K562 (cell line): ENCODE data around the gene MUCL3. TPM values are rescaled to one million over a fixed set of nuclear protein-coding genes. Genes with fewer than 3 reads are reported as not detected.

Experiments
- ATAC-seq: fragments of 200-7000 bp; cut with Tn5 transposase; 3 replicates; pipeline ENCODE4 v1.9.1; 2020; ENCODE audit warnings: moderate library complexity
- BruUV-seq: library from RNA; stranded (reverse); fragments of 400-500 nt; replicated peaks from 2 replicates; lab custom pipeline; 2021; lab: Mats Ljungman, UMichigan
- CTCF ChIA-PET: fragments of 300-600 bp; formaldehyde crosslinking; extraction: SDS; loops from one replicate; lab custom pipeline; 2021; ENCODE audit warnings: low intra/inter-chr PET ratio; lab: Yijun Ruan, JAX
- POLR2A ChIA-PET: fragments of 300-600, 350-650 bp; sonication (Branson Sonifier 250); formaldehyde crosslinking; extraction: SDS; loops from one replicate; lab custom pipeline; 2021; ENCODE audit warnings: antibody characterized with exemption, inconsistent platforms; lab: Yijun Ruan, JAX
- DNase-seq, 4 experiments: peaks; one replicate each; pipeline versions ENCODE4 v3.0.0 to v3.0.0-alpha.2; 2011 to 2018; ENCODE audit warnings: low spot score in 3 of 4, mixed read lengths in 3 of 4; ENCODE audit errors: extremely low read depth in 1 of 4
- FAIRE-seq: peaks from 2 replicates; lab custom pipeline; 2011; peaks lifted over from hg19 to GRCh38; lab: Jason Lieb, UNC
- H2AFZ ChIP-seq: 2 replicates; pipeline ENCODE4 v1.6.0; 2011; ENCODE audit warnings: low read depth, low read length, control low read depth, inconsistent platforms
- H3K27ac ChIP-seq: fragments of 200-600 bp; 3 replicates; pipeline ENCODE4 v1.8.0; 2011; ENCODE audit warnings: low read depth, mild to moderate bottlenecking, control low read depth, inconsistent platforms, low read length, moderate library complexity, mixed read lengths; ENCODE audit errors: extremely low read depth
- H3K27me3 ChIP-seq, 2 experiments: fragments of 300-600 bp in 1 of 2; 2 replicates in 1 of 2; 3 replicates in 1 of 2; pipeline versions ENCODE4 v1.6.0 to v1.8.0; 2011; ENCODE audit warnings: inconsistent platforms in 2 of 2, low read length in 2 of 2, mild to moderate bottlenecking in 1 of 2, mixed read lengths in 1 of 2, moderate library complexity in 1 of 2; ENCODE audit not compliant: control insufficient read depth in 2 of 2, insufficient read depth in 2 of 2
- H3K36me3 ChIP-seq: fragments of 300-600 bp; 3 replicates; pipeline ENCODE4 v1.8.0; 2011; ENCODE audit warnings: mild to moderate bottlenecking, low read length, inconsistent platforms; ENCODE audit not compliant: control insufficient read depth, insufficient read depth
- H3K4me1 ChIP-seq, 2 experiments: fragments of 200-600 bp in 1 of 2; replicated peaks in 1 of 2; 2 replicates in 1 of 2; 3 replicates in 1 of 2; pipeline versions ENCODE4 v1.5.1 to v1.8.0; 2011; ENCODE audit warnings: inconsistent platforms in 2 of 2, low read length in 2 of 2, mild to moderate bottlenecking in 1 of 2, mixed read lengths in 1 of 2, moderate library complexity in 1 of 2; ENCODE audit not compliant: control insufficient read depth in 2 of 2, insufficient read depth in 2 of 2
- H3K4me2 ChIP-seq: 2 replicates; pipeline ENCODE4 v1.6.1; 2011; ENCODE audit warnings: low read length, control low read depth, inconsistent platforms, mixed read lengths; ENCODE audit not compliant: insufficient read depth
- H3K4me3 ChIP-seq: fragments of 200-600 bp; sonication (generic), shearing (Covaris generic); 2 replicates; pipeline ENCODE4 v1.5.1; 2016; ENCODE audit warnings: control low read depth, inconsistent platforms
- H3K79me2 ChIP-seq: fragments of 200-600 bp; 3 replicates; pipeline ENCODE4 v1.8.0; 2011; ENCODE audit warnings: low read length, inconsistent platforms; ENCODE audit not compliant: control insufficient read depth, insufficient read depth
- H3K9ac ChIP-seq, 2 experiments: 2 replicates each; pipeline versions ENCODE4 v1.6.0 to v1.6.1; 2011; ENCODE audit warnings: low read depth in 2 of 2, low read length in 2 of 2, control low read depth in 1 of 2, inconsistent platforms in 1 of 2, mild to moderate bottlenecking in 1 of 2, mixed read lengths in 1 of 2; ENCODE audit not compliant: insufficient read depth in 1 of 2
- H3K9me1 ChIP-seq: one replicate; pipeline ENCODE4 v1.6.0; 2011; ENCODE audit warnings: inconsistent platforms, mild to moderate bottlenecking, low read length, moderate library complexity; ENCODE audit not compliant: control insufficient read depth, insufficient read depth
- H3K9me3 ChIP-seq: replicated peaks from 2 replicates; pipeline ENCODE4 v1.5.1; 2011; ENCODE audit warnings: low read depth, low read length, inconsistent platforms; ENCODE audit not compliant: control insufficient read depth, insufficient read depth
- H4K20me1 ChIP-seq: replicated peaks from 2 replicates; pipeline ENCODE4 v1.6.1; 2011; ENCODE audit warnings: low read length, inconsistent platforms, mixed read lengths; ENCODE audit not compliant: control insufficient read depth, insufficient read depth
- CBFA2T2 ChIP-seq: fragments of 450-650 bp; conservative IDR thresholded peaks from 2 replicates; pipeline ENCODE4 v1.6.1; 2017; ENCODE audit warnings: mild to moderate bottlenecking
- CBX5 ChIP-seq: IDR thresholded peaks from 2 replicates; pipeline ENCODE4 v1.6.1; 2014; ENCODE audit warnings: low read depth, borderline replicate concordance
- CHCHD3 ChIP-seq: fragments of 250-450 bp; sonication (Bioruptor Pico); IDR thresholded peaks from 2 replicates; pipeline ENCODE4 v2.1.2; 2022; ENCODE audit warnings: mild to moderate bottlenecking
- DIDO1 ChIP-seq: fragments of 450-650 bp; IDR thresholded peaks from 2 replicates; pipeline ENCODE4 v1.6.1; 2016; ENCODE audit warnings: low read depth, missing biosample characterization, missing genetic modification characterization
- E2F3 ChIP-seq: fragments of 250-450 bp; sonication (Bioruptor Pico); IDR thresholded peaks from 2 replicates; pipeline ENCODE4 v1.4.0; 2020; ENCODE audit warnings: mild to moderate bottlenecking
- HMGN3 ChIP-seq: IDR thresholded peaks from 2 replicates; pipeline ENCODE4 v1.6.1; 2011; ENCODE audit warnings: borderline replicate concordance, low read depth, mild to moderate bottlenecking, mixed read lengths, low read length; ENCODE audit not compliant: insufficient read length; ENCODE audit errors: extremely low read depth
- MTA3 ChIP-seq: fragments of 450-650 bp; formaldehyde crosslinking; IDR thresholded peaks from 2 replicates; pipeline ENCODE4 v1.6.1; 2017; ENCODE audit warnings: mild to moderate bottlenecking, borderline replicate concordance
- NFXL1 ChIP-seq: fragments of 450-650 bp; formaldehyde crosslinking; IDR thresholded peaks from 2 replicates; pipeline ENCODE4 v1.4.0; 2021; ENCODE audit warnings: mild to moderate bottlenecking
- PRPF4 ChIP-seq: fragments of 200-400 bp; formaldehyde crosslinking; IDR thresholded peaks from one replicate; pipeline ENCODE4 v1.6.1; 2017; ENCODE audit warnings: low read length, low read depth, mild to moderate bottlenecking; ENCODE audit not compliant: insufficient read depth, poor library complexity, severe bottlenecking
- SIN3B ChIP-seq: fragments of 450-650 bp; IDR thresholded peaks from 2 replicates; pipeline ENCODE4 v1.6.1; 2017; ENCODE audit warnings: low read depth, mild to moderate bottlenecking, moderate library complexity
- ZBED1 ChIP-seq: IDR thresholded peaks from 2 replicates; pipeline ENCODE4 v1.6.1; 2014
- ZBTB8A ChIP-seq: fragments of 450-650 bp; IDR thresholded peaks from 2 replicates; pipeline ENCODE4 v1.6.1; 2018; ENCODE audit warnings: mild to moderate bottlenecking, moderate library complexity; ENCODE audit not compliant: partially characterized antibody
- ZNF77 ChIP-seq: fragments of 250-450 bp; sonication (Bioruptor Pico); IDR thresholded peaks from 2 replicates; pipeline ENCODE4 v1.5.0; 2020
- ZSCAN29 ChIP-seq: fragments of 450-650 bp; IDR thresholded peaks from 2 replicates; pipeline ENCODE4 v1.6.1; 2017
- WGBS: fragments of 100-300 bp; shearing (Covaris generic); methylation state at CpG from one replicate; pipeline ENCODE4 v1.1.6; 2016; ENCODE audit warnings: low coverage, mixed read lengths; ENCODE audit not compliant: insufficient coverage; ENCODE audit errors: missing lambda C conversion rate; 5-methylcytosine and 5-hydroxymethylcytosine counted together
- in situ Hi-C: fragments of 300-500 bp; cut with MboI; formaldehyde crosslinking; loops from 4 replicates; pipeline ENCODE4 v1.15.0; 2018; ENCODE audit warnings: inconsistent platforms, mixed read lengths
- intact Hi-C: fragments of 100-400 bp; cut with micrococcal nuclease; formaldehyde crosslinking; loops from 2 replicates; pipeline ENCODE4 v1.14.2; 2022
- polyA plus RNA-seq, 8 experiments: library from polyadenylated mRNA; depleted of rRNA in 4 of 8; stranded (reverse) in 5 of 8; unstranded in 3 of 8; fragments of >200 nt; fragmentation: Nextera tagmentation in 2 of 8; fragmentation: Illumina TruSeq in 1 of 8; extraction: Ambion mirVana in 2 of 8; extraction: Trizol in 1 of 8; gene quantifications; 2 replicates each; pipeline versions ENCODE4 v1.2.1 to v1.2.3, GENCODE V29; 2011 to 2014; ENCODE audit warnings: inconsistent platforms in 1 of 8, missing spikeins in 1 of 8
- total RNA-seq, 7 experiments: library from RNA; depleted of rRNA in 6 of 7; stranded (reverse); fragments of >200 nt in 6 of 7; fragmentation: Illumina TruSeq in 2 of 7; extraction: Trizol in 2 of 7; gene quantifications; 2 replicates each; pipeline versions ENCODE4 v1.2.1 to v1.2.3, GENCODE V29; 2011 to 2021; ENCODE audit warnings: low replicate concordance in 1 of 7
- TF ChIP-seq, protein P1 (sequence below), 2 experiments: fragments of 200-800 bp in 1 of 2; sonication (Bioruptor generic) in 1 of 2; sonication (generic) in 1 of 2; formaldehyde crosslinking in 1 of 2; IDR thresholded peaks in 1 of 2; conservative IDR thresholded peaks in 1 of 2; 2 replicates each; pipeline versions ENCODE4 v1.5.0 to v1.6.1; 2016 to 2020; ENCODE audit warnings: missing compliant biosample characterization in 1 of 2, missing genetic modification characterization in 1 of 2, missing genetic modification reagents in 1 of 2
- TF ChIP-seq, protein P2 (sequence below): sonication (generic); formaldehyde crosslinking; IDR thresholded peaks from 2 replicates; pipeline ENCODE4 v1.8.0; 2022; ENCODE audit warnings: mild to moderate bottlenecking, low read depth, missing genetic modification reagents
- TF ChIP-seq, protein P3 (sequence below), 3 experiments: fragments of 200-800 bp in 1 of 3; fragments of 250-450 bp in 1 of 3; fragments of 450-650 bp in 1 of 3; sonication (Bioruptor Pico) in 1 of 3; sonication (Bioruptor generic) in 1 of 3; formaldehyde crosslinking in 1 of 3; IDR thresholded peaks; 2 replicates each; pipeline versions ENCODE4 v1.6.1 to v1.8.0; 2016 to 2022; ENCODE audit warnings: mild to moderate bottlenecking in 2 of 3, missing genetic modification characterization in 2 of 3, missing compliant biosample characterization in 1 of 3, moderate library complexity in 1 of 3

The MUCL3 gene
- total and polyA plus RNA-seq, 9 of the 15 experiments (the other 6 are each of a cell fraction or from before 2014, with no cell fraction given) = 0.07 TPM; not detected in 8

DNA sequence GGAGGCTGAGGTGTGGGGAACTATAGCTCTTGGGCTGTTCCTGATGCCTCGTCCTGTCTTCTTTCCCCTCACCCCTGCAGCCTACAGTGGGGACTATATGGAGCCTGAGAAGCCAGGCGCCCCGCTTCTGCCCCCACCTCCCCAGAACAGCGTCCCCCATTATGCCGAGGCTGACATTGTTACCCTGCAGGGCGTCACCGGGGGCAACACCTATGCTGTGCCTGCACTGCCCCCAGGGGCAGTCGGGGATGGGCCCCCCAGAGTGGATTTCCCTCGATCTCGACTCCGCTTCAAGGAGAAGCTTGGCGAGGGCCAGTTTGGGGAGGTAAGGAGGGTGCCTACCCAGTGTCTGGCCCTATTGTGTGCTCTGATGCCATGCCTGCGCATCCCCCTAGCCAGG is 44.2 kb upstream of the MUCL3 start:
- no peak for DNase-seq
- Histone ChIP-seq H3K4me3 (no peak overlapping the region), H3K36me3 (peaks cover 71% of the 10 kb centered on the region), H2AFZ (no peak overlapping the region), H3K27me3 (no peaks in the 10 kb centered on the region), H3K4me1 (peaks cover 0 to 17% of the 10 kb centered on the region in 2 experiments; a peak in 1 of 5 replicates), H3K9ac (peak overlapping the region in 1 of 2 experiments; percentile 3; a peak in 1 of 4 replicates), H3K9me1 (no peaks in the 10 kb centered on the region), H3K4me2 (no peak overlapping the region), H3K79me2 (no peaks in the 10 kb centered on the region), H3K27ac (no peak overlapping the region), H4K20me1 (no peaks in the 10 kb centered on the region; the same call in 1 of the 2 replicates), H3K9me3 (no peaks in the 10 kb centered on the region)
- intact Hi-C loops = no loop called here
- 84% methylated on average over 13 of the region's 13 CpGs for WGBS
- CTCF ChIA-PET = no interaction called here
- in situ Hi-C loops = no loop called here
- FAIRE-seq = no peak
- POLR2A ChIA-PET = interaction anchor here (0.9 to 2.5 kb wide), 5 partner anchors 8 to 74 kb away, joined by 3 to 10 read pairs (median 4); no protein-coding TSS in a partner anchor
- no TSS peak for BruUV-seq
- no peak for ATAC-seq
- no peak for TF ChIP-seq MTA3
- no peak for TF ChIP-seq NFXL1
- TF ChIP-seq ZSCAN29 = no peak
- TF ChIP-seq ZNF77 = no peak
- TF ChIP-seq E2F3 (CRISPR knock-in tag) = no peak
- TF ChIP-seq PRPF4 = no peak
- no peak for TF ChIP-seq CBX5
- no peak for TF ChIP-seq SIN3B
- TF ChIP-seq, protein P1, sequence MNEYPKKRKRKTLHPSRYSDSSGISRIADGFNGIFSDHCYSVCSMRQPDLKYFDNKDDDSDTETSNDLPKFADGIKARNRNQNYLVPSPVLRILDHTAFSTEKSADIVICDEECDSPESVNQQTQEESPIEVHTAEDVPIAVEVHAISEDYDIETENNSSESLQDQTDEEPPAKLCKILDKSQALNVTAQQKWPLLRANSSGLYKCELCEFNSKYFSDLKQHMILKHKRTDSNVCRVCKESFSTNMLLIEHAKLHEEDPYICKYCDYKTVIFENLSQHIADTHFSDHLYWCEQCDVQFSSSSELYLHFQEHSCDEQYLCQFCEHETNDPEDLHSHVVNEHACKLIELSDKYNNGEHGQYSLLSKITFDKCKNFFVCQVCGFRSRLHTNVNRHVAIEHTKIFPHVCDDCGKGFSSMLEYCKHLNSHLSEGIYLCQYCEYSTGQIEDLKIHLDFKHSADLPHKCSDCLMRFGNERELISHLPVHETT (CRISPR knock-in tag; conservative IDR thresholded peaks at IDR 0.05 in 1 of 2, IDR thresholded peaks at IDR 0.05 in 1 of 2) = no peak
- TF ChIP-seq, protein P2, sequence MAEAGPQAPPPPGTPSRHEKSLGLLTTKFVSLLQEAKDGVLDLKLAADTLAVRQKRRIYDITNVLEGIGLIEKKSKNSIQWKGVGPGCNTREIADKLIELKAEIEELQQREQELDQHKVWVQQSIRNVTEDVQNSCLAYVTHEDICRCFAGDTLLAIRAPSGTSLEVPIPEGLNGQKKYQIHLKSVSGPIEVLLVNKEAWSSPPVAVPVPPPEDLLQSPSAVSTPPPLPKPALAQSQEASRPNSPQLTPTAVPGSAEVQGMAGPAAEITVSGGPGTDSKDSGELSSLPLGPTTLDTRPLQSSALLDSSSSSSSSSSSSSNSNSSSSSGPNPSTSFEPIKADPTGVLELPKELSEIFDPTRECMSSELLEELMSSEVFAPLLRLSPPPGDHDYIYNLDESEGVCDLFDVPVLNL (CRISPR knock-in tag) = no peak
- no peak for TF ChIP-seq HMGN3
- no peak for TF ChIP-seq ZBTB8A
- TF ChIP-seq, protein P3, sequence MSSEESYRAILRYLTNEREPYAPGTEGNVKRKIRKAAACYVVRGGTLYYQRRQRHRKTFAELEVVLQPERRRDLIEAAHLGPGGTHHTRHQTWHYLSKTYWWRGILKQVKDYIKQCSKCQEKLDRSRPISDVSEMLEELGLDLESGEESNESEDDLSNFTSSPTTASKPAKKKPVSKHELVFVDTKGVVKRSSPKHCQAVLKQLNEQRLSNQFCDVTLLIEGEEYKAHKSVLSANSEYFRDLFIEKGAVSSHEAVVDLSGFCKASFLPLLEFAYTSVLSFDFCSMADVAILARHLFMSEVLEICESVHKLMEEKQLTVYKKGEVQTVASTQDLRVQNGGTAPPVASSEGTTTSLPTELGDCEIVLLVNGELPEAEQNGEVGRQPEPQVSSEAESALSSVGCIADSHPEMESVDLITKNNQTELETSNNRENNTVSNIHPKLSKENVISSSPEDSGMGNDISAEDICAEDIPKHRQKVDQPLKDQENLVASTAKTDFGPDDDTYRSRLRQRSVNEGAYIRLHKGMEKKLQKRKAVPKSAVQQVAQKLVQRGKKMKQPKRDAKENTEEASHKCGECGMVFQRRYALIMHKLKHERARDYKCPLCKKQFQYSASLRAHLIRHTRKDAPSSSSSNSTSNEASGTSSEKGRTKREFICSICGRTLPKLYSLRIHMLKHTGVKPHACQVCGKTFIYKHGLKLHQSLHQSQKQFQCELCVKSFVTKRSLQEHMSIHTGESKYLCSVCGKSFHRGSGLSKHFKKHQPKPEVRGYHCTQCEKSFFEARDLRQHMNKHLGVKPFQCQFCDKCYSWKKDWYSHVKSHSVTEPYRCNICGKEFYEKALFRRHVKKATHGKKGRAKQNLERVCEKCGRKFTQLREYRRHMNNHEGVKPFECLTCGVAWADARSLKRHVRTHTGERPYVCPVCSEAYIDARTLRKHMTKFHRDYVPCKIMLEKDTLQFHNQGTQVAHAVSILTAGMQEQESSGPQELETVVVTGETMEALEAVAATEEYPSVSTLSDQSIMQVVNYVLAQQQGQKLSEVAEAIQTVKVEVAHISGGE (CRISPR knock-in tag; IDR thresholded peaks at IDR 0.05) = no peak
- TF ChIP-seq ZBED1 = no peak
- no peak for TF ChIP-seq DIDO1 (tag)
- TF ChIP-seq CHCHD3 (CRISPR knock-in tag) = no peak
- no peak for TF ChIP-seq CBFA2T2
